CD4-positive, alpha-beta T cell treated with Interleukin-1 beta for 1 hour (primary cell): ENCODE data around the gene SLC25A52.
"Not testable (repeated sequence)": the region's sequence is repeated elsewhere in the genome, so short reads cannot be mapped to it uniquely, and the experiment has no call there.

Experiments
- DNase-seq, 2 donors: peaks; one replicate each; pipeline ENCODE4 v3.0.0-alpha.2; 2020 to 2022

SLC25A52 gene

GRCh38 chr18:31739651-31740050, 21.0 kb downstream of the SLC25A52 start:
- DNase-seq = no peak

DNA sequence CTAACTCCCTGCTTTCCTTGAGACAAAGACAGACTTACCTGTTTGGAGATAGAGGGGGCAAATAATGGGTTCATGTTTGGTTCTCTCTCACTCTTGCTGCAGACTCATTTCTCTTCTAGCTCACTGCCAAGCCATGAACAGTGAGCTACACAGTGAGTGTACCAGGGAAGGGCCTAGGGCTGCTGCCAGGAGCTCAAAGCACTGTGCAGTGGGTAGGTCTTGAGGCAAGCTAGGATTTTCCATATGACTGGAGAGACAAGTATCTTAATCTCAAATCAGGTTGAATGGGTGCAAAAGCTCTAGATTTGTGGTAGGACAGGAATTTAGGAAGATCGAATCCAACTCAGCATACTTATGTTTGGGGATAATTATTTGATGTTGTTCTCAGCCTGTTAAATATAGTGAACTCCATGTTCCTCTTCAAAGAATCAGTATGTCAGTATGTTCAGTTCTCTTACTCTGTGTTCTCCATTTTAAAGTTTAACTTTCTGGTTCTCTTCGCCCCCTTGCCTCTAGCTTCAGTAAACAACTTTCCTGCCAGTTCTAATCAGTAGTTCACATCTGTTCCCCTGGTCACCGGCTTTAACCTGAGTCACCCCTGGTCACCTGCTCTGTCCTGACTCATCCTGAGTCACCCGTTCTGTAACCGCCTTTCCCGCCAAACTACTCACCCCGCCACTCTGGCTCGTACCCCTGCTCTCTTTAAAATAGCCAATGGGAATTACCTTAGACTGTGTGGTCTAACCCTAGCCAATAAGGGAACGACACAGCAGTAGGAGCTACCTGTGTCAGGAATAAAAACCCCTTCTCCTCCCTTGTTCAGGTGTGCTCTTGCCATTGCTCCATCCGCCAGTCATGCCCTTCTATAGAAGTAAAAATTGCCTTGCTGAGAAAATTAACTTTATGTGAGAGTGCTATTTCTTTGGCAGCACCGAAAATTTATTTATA, 21.9 kb downstream of the SLC25A52 start:
- no peak for DNase-seq

DNA sequence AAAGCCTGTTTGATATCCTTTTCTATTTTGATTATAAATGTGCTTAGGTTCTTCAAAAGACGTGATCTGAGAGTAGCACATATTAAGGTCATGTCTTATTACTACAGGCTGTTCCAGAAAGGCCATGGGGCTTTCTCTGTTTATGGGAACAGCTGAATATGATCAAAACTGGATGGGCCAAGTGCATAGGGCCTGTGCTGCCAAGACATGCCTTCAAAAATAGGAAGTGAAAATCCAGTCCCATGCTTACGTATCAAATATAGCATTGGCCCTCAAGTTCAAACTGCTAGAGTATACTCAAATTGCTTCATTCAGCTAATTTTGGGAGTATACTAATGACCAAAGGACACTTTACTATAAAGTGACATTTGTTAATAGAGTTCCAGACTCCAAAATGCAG, 24.1 kb downstream of the SLC25A52 start:
- no peak for DNase-seq

GRCh38 chr18:31731628-31732027, 29.1 kb downstream of the SLC25A52 start:
- no peak for DNase-seq

GRCh38 chr18:31729196-31729595, 31.5 kb downstream of the SLC25A52 start:
- not testable (repeated sequence) for DNase-seq

DNA sequence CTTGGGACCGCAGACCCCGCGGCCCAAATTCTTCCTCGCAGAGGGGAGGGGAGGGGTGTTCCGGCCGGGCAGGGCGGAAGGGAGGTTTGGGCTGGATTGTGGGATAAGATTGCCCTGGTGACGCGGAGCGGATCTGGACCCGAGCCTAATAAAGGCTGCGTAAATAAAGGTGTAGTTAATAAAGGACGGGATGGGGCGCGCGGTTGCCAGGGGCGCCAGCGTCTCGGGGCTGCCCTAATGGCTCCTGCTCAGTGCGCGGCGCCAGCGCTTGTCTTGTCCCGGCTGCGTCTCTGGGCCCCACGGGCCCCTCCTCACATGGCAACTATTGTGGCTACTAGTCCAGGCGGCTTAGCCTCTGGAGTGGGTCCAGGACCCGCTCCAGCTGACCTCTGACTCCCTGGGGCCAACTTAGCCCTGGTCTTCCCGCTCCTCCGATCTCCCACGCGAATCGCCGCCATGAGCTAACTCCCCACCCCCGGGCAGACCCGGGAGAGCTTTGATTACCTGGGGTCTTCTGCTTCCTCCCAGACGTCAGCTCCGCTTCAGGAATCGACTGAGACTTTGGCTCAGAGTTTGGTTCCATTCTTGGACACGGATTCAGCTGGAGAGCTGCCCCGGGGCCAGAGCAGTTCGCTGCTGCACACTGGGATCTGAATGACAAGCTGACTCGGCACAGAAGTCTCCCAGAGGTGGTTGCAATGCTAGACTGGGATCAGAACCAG, 36.5 kb downstream of the SLC25A52 start:
- DNase-seq = no peak

DNA sequence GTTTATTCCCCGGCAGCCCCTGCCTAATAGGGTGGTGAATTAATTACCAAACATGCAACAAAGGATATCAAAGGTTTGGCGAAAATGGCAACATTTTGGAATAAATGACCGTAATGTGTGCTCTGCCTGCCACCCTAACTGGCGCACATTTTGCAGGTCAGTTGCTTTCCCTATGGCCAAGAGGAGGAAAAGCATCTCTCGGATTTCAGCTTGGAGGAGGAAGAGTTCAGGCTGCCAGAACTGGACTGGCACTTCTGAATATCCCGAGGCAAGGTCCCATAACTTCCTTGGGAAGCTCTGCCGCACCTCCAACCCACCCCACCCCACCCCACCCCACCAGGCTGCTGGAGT, 37.1 kb downstream of the SLC25A52 start:
- DNase-seq = no peak

GRCh38 chr18:31722369-31722957, 38.2 kb downstream of the SLC25A52 start:
- peak; percentile 65 to 67 for DNase-seq

- DNase-seq = no peak
These were observed 39.1 kb downstream of the SLC25A52 start for GRCh38 chr18:31721601-31722000.

DNA sequence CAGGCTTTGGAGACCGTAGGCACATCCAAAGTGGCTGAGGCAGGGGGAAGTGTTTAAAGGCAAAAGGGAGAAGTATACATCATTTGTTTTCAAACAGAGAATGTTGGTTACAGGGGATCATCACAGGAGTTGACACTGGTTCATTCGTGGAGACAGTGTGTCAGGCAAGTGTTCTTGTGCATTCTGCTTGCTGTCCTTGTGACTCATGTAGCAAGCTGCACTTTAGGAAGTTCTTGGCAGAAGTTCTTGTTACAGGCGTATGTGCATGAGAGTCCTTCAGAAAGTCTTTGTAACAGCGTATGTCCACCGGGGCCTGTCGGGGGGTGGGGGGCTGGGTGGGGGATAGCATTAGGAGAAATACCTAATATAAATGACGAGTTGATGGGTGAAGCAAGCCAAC, 39.8 kb downstream of the SLC25A52 start:
- no peak for DNase-seq

GRCh38 chr18:31719363-31720006, 41.2 kb downstream of the SLC25A52 start:
- no peak for DNase-seq

- no peak for DNase-seq
These were observed 42.3 kb downstream of the SLC25A52 start for GRCh38 chr18:31718386-31718785.

- no peak for DNase-seq
These were observed 44.3 kb downstream of the SLC25A52 start for GRCh38 chr18:31716362-31716761.

DNA sequence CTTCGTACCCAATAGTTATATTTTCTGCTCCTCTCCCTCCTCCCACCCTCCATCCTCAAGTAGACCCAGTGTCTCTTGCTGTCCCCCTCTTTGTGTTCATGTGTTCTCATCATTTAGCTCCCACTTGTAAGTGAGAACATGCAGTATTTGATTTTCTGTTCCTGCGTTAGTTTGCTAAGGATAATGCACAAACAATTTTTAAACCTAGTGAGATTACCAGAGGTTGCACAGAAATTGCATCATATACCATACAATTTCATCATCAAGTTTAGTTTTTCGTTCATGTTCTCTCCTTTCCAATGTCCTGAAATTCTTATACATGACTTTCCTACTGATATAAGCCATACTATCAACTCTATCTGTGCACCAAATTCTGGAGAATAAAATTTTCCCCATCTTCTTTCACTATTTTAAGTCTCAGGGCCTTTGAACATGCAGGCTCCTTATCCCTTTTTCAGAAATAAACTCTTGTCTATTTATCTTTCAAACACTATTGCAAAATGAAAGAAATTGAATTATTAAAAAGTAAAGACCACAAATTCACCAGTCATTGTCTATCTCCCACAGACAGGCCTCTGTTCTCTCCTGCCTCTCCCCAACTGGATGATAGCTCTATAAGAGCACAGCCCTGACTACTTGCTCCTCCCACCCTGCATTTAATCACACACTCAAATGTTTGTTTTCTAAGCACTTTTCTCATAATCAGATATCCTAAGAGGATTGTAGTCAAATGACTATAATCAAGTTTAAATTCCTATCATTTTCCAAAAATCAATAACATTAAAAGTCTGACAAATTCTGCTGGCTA, 49.1 kb downstream of the SLC25A52 start:
- DNase-seq = no peak

GRCh38 chr18:31710826-31711225, 49.9 kb downstream of the SLC25A52 start:
- DNase-seq = no peak
